ENCODE data around the gene C17orf67. TPM values are rescaled to one million over a fixed set of nuclear protein-coding genes. Genes with fewer than 3 reads are reported as not detected.

C17orf67 gene
- total and polyA plus RNA-seq, 4 donors, result 0.19 to 1.4 (median 0.78) TPM

GRCh38 chr17:56781906-56782305 is 51.8 kb downstream of the C17orf67 start:
- no peaks in the 10 kb centered on the region for H3K36me3 ChIP-seq (ENCODE audit: control insufficient read depth in 4 of 4, insufficient read depth in 3 of 4, low read depth in 1 of 4, low read length in 3 of 4)
- no peak for DNase-seq (ENCODE audit: low spot score)
- H3K27ac ChIP-seq (ENCODE audit: low read depth in 1 of 2, low read length in 2 of 2), result no peak overlapping the region
- TF ChIP-seq REST (IDR thresholded peaks at IDR 0.05) (no peak), YY1 (IDR thresholded peaks at IDR 0.05) (no peak), RXRA (IDR thresholded peaks at IDR 0.05) (no peak), CTCF (IDR thresholded peaks at IDR 0.05; ENCODE audit: low read depth, low read length, missing input control) (no peak), NR2F2 (IDR thresholded peaks at IDR 0.05) (no peak), EGR1 (IDR thresholded peaks at IDR 0.05; ENCODE audit: low read depth in 2 of 2) (no peak), RAD21 (IDR thresholded peaks at IDR 0.05) (no peak), HNF4A (conservative IDR thresholded peaks at IDR 0.05) (no peak), MAX (IDR thresholded peaks at IDR 0.05) (no peak), FOXA1 (IDR thresholded peaks at IDR 0.05) (no peak), HNF4G (IDR thresholded peaks at IDR 0.05) (no peak)
- TF ChIP-seq, protein P1, sequence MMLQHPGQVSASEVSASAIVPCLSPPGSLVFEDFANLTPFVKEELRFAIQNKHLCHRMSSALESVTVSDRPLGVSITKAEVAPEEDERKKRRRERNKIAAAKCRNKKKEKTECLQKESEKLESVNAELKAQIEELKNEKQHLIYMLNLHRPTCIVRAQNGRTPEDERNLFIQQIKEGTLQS (IDR thresholded peaks at IDR 0.05), result no peak
- TF ChIP-seq, protein P2, sequence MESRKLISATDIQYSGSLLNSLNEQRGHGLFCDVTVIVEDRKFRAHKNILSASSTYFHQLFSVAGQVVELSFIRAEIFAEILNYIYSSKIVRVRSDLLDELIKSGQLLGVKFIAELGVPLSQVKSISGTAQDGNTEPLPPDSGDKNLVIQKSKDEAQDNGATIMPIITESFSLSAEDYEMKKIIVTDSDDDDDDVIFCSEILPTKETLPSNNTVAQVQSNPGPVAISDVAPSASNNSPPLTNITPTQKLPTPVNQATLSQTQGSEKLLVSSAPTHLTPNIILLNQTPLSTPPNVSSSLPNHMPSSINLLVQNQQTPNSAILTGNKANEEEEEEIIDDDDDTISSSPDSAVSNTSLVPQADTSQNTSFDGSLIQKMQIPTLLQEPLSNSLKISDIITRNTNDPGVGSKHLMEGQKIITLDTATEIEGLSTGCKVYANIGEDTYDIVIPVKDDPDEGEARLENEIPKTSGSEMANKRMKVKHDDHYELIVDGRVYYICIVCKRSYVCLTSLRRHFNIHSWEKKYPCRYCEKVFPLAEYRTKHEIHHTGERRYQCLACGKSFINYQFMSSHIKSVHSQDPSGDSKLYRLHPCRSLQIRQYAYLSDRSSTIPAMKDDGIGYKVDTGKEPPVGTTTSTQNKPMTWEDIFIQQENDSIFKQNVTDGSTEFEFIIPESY (IDR thresholded peaks at IDR 0.05), result no peak
- no peaks in the 10 kb centered on the region for H3K9me3 ChIP-seq (ENCODE audit: control insufficient read depth in 4 of 4, low read length in 3 of 4)
- H3K27me3 ChIP-seq (ENCODE audit: control insufficient read depth in 4 of 4, insufficient read depth in 4 of 4, low read length in 3 of 4), result peaks cover 0 to 2% (median 0%) of the 10 kb centered on the region in 4 donors
- peaks cover 2 to 8% (median 4%) of the 10 kb centered on the region in 4 donors for H3K4me1 ChIP-seq (ENCODE audit: control insufficient read depth in 4 of 4, insufficient read depth in 4 of 4, low read length in 3 of 4)
- no peak overlapping the region for H3K9ac ChIP-seq (ENCODE audit: low read depth in 1 of 2, low read length in 2 of 2)
- whole genome bisulfite sequencing, result 68% methylated on average over 6 of the region's 6 CpGs
- H3K4me3 ChIP-seq (ENCODE audit: low read depth in 1 of 3, low read length in 3 of 3), result no peak overlapping the region

DNA sequence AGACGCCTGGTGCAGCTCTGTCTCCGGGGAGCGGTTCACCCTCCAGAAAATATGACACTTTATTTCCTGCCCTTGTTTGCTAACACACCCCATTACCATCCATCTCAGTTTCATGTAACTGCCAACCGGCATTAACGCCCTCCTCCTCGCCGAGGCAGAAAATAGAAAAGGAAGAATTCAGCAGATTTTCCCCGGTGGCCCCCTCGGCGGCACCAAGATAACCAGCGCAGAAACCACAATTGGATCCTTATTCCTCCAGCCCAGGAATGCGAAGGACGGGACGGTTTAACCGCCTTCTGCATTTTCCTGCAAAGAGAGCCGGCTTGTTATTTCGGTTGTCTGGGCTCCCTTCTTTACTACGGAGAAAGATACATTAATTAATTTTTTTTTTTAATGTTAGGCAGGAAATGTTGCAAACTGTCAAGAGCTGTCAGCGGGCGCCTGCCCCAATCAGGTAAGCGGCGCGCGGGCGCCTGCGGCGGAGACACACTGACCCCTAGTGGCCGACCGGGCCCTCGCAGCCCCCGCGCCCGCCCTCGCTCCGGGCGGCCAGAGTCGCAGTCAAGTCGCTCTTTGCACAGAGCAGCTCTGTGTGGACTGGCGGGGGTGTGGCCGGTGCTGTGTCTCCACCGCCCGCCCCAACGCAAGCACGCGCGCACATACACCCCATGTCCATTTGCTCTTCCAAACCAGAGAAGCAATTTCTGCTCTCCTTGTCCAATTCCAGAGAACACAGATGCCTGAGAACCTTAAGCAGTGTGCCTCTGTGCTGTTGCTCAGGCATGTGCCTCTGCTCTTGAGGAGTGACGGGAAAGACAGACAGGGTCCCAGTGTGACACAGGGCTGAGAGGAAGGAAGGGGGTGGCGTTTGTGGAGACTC is 53.6 kb downstream of the C17orf67 start:
- peak overlapping the region in 1 of 3 donors; percentile 34 for H3K4me3 ChIP-seq (ENCODE audit: low read depth in 1 of 3, low read length in 3 of 3)
- H3K36me3 ChIP-seq (ENCODE audit: control insufficient read depth in 4 of 4, insufficient read depth in 3 of 4, low read depth in 1 of 4, low read length in 3 of 4), result no peaks in the 10 kb centered on the region
- H3K9me3 ChIP-seq (ENCODE audit: control insufficient read depth in 4 of 4, low read length in 3 of 4), result no peaks in the 10 kb centered on the region
- TF ChIP-seq RAD21 (IDR thresholded peaks at IDR 0.05), result peak; percentile 81 to 82
- TF ChIP-seq HNF4A (conservative IDR thresholded peaks at IDR 0.05), result no peak
- TF ChIP-seq CTCF (IDR thresholded peaks at IDR 0.05; ENCODE audit: low read depth, low read length, missing input control), result peak; percentile 96
- TF ChIP-seq NR2F2 (IDR thresholded peaks at IDR 0.05), result no peak
- peaks cover 0 to 2% (median 0%) of the 10 kb centered on the region in 4 donors for H3K27me3 ChIP-seq (ENCODE audit: control insufficient read depth in 4 of 4, insufficient read depth in 4 of 4, low read length in 3 of 4)
- peak; percentile 90 for DNase-seq (ENCODE audit: low spot score)
- H3K9ac ChIP-seq (ENCODE audit: low read depth in 1 of 2, low read length in 2 of 2), result no peak overlapping the region
- H3K27ac ChIP-seq (ENCODE audit: low read depth in 1 of 2, low read length in 2 of 2), result no peak overlapping the region
- H3K4me1 ChIP-seq (ENCODE audit: control insufficient read depth in 4 of 4, insufficient read depth in 4 of 4, low read length in 3 of 4), result peaks cover 2 to 8% (median 4%) of the 10 kb centered on the region in 4 donors
- 3% methylated on average over 48 of the region's 48 CpGs for WGBS
